Retinal pigment epithelial cell (primary cell): ENCODE data around the gene HPCAL1.
"Not testable (repeated sequence)": the region's sequence is repeated elsewhere in the genome, so short reads cannot be mapped to it uniquely, and the experiment has no call there.

ENCODE experiments used
- DNase-seq: peaks from one replicate; pipeline ENCODE4 v3.0.0-alpha.2; 2010; ENCODE audit warnings: low read depth
- H3K4me3 ChIP-seq: 2 replicates; pipeline ENCODE4 v1.5.1; 2011; ENCODE audit warnings: mild to moderate bottlenecking, low read length, control low read depth, moderate library complexity
- TF ChIP-seq, protein P1 (sequence below): conservative IDR thresholded peaks from 2 replicates; pipeline ENCODE4 v1.5.1; 2011; ENCODE audit warnings: low read depth, low read length, control low read depth, inconsistent platforms

The HPCAL1 gene

DNA sequence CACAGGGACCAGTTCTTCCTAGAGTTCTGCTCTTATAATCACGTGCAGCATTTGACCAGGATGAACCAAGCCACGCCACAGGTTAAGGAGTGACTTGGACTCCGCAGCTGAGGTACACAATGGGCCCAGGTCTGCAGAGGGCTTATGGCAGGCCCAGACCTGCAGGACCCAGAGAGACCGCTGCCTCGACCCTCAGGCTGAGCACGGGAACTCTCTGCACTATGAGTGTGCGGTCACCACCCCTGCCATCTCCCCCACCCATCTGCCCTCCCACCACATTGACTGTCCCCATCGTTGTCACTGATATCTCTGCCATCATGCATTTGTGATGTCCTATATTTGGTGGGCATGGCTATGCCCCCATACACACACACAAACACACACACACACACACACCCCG lies 45.7 kb upstream of the HPCAL1 start:
- TF ChIP-seq, protein P1, sequence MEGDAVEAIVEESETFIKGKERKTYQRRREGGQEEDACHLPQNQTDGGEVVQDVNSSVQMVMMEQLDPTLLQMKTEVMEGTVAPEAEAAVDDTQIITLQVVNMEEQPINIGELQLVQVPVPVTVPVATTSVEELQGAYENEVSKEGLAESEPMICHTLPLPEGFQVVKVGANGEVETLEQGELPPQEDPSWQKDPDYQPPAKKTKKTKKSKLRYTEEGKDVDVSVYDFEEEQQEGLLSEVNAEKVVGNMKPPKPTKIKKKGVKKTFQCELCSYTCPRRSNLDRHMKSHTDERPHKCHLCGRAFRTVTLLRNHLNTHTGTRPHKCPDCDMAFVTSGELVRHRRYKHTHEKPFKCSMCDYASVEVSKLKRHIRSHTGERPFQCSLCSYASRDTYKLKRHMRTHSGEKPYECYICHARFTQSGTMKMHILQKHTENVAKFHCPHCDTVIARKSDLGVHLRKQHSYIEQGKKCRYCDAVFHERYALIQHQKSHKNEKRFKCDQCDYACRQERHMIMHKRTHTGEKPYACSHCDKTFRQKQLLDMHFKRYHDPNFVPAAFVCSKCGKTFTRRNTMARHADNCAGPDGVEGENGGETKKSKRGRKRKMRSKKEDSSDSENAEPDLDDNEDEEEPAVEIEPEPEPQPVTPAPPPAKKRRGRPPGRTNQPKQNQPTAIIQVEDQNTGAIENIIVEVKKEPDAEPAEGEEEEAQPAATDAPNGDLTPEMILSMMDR: no peak
- H3K4me3 ChIP-seq: no peak overlapping the region
- no peak for DNase-seq

DNA sequence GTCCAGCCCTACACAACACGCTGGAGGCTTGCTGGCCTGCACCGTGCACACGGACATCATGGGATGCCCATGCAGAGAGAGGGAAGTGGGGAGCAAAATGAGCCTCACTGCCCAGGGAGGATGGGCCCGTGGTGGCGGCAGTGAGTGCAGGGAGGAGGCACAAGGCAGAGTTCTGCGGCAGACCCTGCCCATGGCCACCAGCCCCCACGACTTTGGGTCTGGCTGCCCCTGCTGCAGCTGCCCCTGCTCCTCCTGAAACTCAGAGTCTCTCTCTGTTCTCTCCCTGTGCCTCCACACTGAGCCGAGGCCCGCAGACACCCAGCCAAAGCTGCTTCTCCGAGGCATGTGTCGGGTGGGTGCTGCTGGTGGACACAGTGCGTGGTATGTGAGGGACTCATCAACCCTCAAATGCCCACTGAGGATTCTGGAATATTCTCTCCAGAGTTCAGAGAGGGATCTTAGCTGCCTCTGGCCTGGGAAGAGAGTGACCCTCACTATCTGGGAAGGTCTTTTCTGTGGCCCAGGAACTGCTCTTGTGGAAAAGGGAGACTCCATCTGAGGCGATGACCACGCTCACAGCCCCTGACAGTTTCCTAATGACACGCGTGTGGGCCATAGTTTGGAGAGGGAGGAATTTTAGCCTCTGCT lies 45.1 kb upstream of the HPCAL1 start:
- H3K4me3 ChIP-seq: no peak overlapping the region
- TF ChIP-seq, protein P1: no peak
- DNase-seq: no peak

- TF ChIP-seq, protein P1: no peak
- no peak for DNase-seq
- no peak overlapping the region for H3K4me3 ChIP-seq
Observed at GRCh38 chr2:10258326-10258725, 44.4 kb upstream of the HPCAL1 start.

- H3K4me3 ChIP-seq: no peak overlapping the region
- TF ChIP-seq, protein P1: no peak
- DNase-seq: no peak
Observed at GRCh38 chr2:10258726-10259125, 44.0 kb upstream of the HPCAL1 start.

DNA sequence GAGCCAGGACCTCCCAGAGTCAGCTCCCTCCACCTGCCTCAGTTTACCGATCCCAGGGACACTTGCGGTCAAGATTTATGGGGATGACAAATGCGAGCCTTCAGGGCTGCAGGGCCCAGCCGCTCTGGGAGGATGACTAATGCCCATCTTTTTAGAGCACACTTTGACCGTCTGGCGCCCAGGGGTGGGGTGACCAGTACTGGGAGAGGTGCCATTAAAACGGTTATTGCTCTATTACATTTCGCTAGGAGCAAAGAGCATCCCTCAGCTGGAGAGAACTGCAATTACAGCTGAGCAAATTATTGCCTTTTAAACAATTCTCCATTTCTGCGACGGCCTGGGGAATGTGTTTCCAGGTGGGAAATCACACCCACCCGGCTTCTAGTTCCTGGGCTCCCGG lies 42.6 kb upstream of the HPCAL1 start:
- DNase-seq: no peak
- H3K4me3 ChIP-seq: no peak overlapping the region
- TF ChIP-seq, protein P1: no peak

DNA sequence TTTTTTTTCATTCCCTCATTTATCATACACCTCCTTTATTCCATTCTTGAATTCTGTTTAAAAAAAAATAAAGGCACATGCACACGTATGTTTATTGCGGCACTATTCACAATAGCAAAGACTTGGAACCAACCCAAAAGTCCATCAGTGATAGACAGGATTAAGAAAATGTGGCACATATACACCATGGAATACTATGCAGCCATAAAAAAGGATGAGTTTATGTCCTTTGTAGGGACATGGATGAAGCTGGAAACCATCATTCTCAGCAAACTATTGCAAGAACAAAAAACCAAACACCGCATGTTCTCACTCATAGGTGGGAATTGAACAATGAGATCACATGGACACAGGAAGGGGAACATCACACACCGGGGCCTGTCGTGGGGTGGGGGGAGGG lies 39.2 kb upstream of the HPCAL1 start:
- not testable (repeated sequence) for DNase-seq, H3K4me3 ChIP-seq

- no peak overlapping the region for H3K4me3 ChIP-seq
- DNase-seq: no peak
- TF ChIP-seq, protein P1: no peak
Observed at GRCh38 chr2:10264506-10265328, 38.0 kb upstream of the HPCAL1 start.
